ENCODE measurements around the gene SRP54. TPM values are rescaled to one million over a fixed set of nuclear protein-coding genes. Genes with fewer than 3 reads are reported as not detected.

SRP54 gene
- total RNA-seq, 3 donors from 2014 or later, result 32.9 to 45.6 (median 40.6) TPM

GRCh38 chr14:34971801-34972200 lies 11.0 kb upstream of the SRP54 start:
- intact Hi-C loops (cut with DNase I, micrococcal nuclease), result no loop called here
- Histone ChIP-seq H3K4me3 (no peak overlapping the region), H3K4me1 (ENCODE audit: low read depth) (no peaks in the 10 kb centered on the region), H3K36me3 (ENCODE audit: low read depth) (no peaks in the 10 kb centered on the region), H3K9me3 (no peaks in the 10 kb centered on the region)
- ATAC-seq (no peak), DNase-seq (no peak)
- no peak for TF ChIP-seq CTCF (IDR thresholded peaks at IDR 0.05)

- DNase-seq (no peak), ATAC-seq (no peak)
- H3K4me1 ChIP-seq (ENCODE audit: low read depth), result peaks cover 9% of the 10 kb centered on the region
- intact Hi-C loops (cut with DNase I, micrococcal nuclease), result no loop called here
- TF ChIP-seq CTCF (IDR thresholded peaks at IDR 0.05), result no peak
- no peaks in the 10 kb centered on the region for H3K36me3 ChIP-seq (ENCODE audit: low read depth)
- no peaks in the 10 kb centered on the region for H3K9me3 ChIP-seq
- H3K4me3 ChIP-seq, result no peak overlapping the region
Observed at GRCh38 chr14:34978444-34978843, 4.3 kb upstream of the SRP54 start.

GRCh38 chr14:34980337-34980900 lies 2.4 kb upstream of the SRP54 start:
- Histone ChIP-seq H3K9me3 (no peaks in the 10 kb centered on the region), H3K4me3 (no peak overlapping the region), H3K36me3 (ENCODE audit: low read depth) (no peaks in the 10 kb centered on the region), H3K4me1 (ENCODE audit: low read depth) (peaks cover 21% of the 10 kb centered on the region)
- intact Hi-C loops (cut with DNase I, micrococcal nuclease), result loop anchor here in 1 of 2 donors (10.0 kb wide), 1 partner anchor 144 kb away; the partner anchor contains the start of genes PPP2R3C and PRORP
- no peak for TF ChIP-seq CTCF (IDR thresholded peaks at IDR 0.05)
- DNase-seq (no peak), ATAC-seq (no peak)

- TF ChIP-seq CTCF (IDR thresholded peaks at IDR 0.05), result no peak
- ATAC-seq, result peak; percentile 4
- intact Hi-C loops (cut with DNase I, micrococcal nuclease), result loop anchor here in 1 of 2 donors (10.0 kb wide), 1 partner anchor 143 kb away; the partner anchor contains the start of genes PPP2R3C and PRORP
Observed at GRCh38 chr14:34981743-34982420, 910 bp upstream of the SRP54 start.

GRCh38 chr14:34983148-34983760 lies 462 bp downstream of the SRP54 start:
- Histone ChIP-seq H3K36me3 (ENCODE audit: low read depth) (no peaks in the 10 kb centered on the region), H3K4me1 (ENCODE audit: low read depth) (peaks cover 24% of the 10 kb centered on the region), H3K4me3 (peak overlapping the region; percentile 37), H3K9me3 (no peaks in the 10 kb centered on the region)
- no peak for TF ChIP-seq CTCF (IDR thresholded peaks at IDR 0.05)
- intact Hi-C loops (cut with DNase I, micrococcal nuclease), result loop anchor here in 1 of 2 donors (10.0 kb wide), 1 partner anchor 142 kb away; the partner anchor contains the start of genes PPP2R3C and PRORP
- ATAC-seq (peak; percentile 22), DNase-seq (no peak)

More at GRCh38 chr14:34981743-34982420, 910 bp upstream of the SRP54 start:
- Histone ChIP-seq H3K36me3 (ENCODE audit: low read depth) (no peaks in the 10 kb centered on the region), H3K4me1 (ENCODE audit: low read depth) (peaks cover 24% of the 10 kb centered on the region), H3K9me3 (no peaks in the 10 kb centered on the region), H3K4me3 (peak overlapping the region; percentile 37)
- peak in 2 of 3 donors; percentile 41 to 58 for DNase-seq
